Measurements from ENCODE around the gene MAGED2.

The MAGED2 gene

DNA sequence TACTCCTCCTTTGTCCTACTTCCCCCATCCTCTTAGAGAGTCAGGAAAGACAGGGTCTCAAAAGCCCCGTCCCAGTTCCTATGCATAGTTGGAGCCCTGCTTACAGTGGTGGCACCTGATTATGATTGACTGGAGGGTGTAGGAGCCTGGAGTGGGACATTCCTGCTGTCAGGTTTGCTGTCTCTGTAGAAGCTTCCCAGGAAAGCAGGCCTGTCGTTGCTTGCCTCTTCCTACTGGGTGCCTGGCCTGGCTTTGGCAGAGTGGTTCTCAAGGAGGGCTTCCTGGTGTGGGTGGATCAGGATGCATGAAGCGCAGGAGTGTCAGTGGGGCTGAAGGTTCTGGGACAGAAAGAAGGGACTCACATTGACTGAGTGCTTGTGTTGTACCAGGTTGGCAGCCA, 4.8 kb downstream of the MAGED2 start:
- no peak overlapping the region for H3K9ac ChIP-seq
- peaks cover 7 to 24% (median 17%) of the 10 kb centered on the region in 10 experiments; a peak in 19 of 20 replicates for H3K4me1 ChIP-seq
- peaks cover 22 to 61% (median 33%) of the 10 kb centered on the region in 11 experiments; a peak in 21 of 22 replicates for H3K36me3 ChIP-seq
- TF ChIP-seq Cebpa-rat (IDR thresholded peaks at IDR 0.05), result no peak
- no peak overlapping the region for H3K4me3 ChIP-seq
- peaks cover 57 to 87% (median 71%) of the 10 kb centered on the region in 11 experiments for H3K27me3 ChIP-seq
- no peaks in the 10 kb centered on the region for H3K9me3 ChIP-seq (replicated peaks in 1 of 11)
- H4K20me1 ChIP-seq, result peaks cover 0 to 26% (median 0%) of the 10 kb centered on the region in 11 experiments; a peak in 4 of 22 replicates
- H3K4me2 ChIP-seq, result no peak overlapping the region
- no peak overlapping the region for H3K27ac ChIP-seq

DNA sequence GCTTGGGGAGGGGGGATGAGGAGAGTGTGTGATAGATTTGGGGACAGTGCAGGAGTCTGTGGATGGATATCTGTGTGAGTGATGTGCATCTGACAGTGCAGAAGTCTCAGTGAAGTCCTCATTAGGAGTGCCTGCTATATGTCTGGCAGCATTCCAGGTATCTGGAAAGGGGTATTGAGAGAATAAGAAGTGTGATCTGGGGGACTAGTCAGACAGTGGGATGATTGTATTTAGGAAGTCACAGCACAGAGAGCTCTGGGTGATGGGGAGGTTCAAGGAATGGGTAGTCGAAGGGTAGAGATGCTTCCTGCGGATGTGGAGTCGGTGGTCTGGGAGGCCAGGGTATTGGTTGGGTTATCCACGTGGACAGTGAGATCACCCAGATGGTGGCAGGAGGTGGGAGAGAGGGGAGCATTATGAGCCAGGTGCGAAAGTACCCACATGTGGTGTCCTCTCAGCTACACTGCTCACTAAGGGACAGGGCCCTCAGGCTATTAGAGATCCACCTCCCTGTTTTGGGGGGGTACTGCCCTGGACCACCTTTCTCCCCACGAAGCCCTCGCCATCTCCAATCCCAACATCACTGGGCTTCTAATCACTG, 9.8 kb downstream of the MAGED2 start:
- Histone ChIP-seq H3K36me3 (peaks cover 22 to 42% (median 32%) of the 10 kb centered on the region in 11 experiments; a peak in 21 of 22 replicates), H4K20me1 (peaks cover 0 to 8% (median 0%) of the 10 kb centered on the region in 11 experiments; a peak in 3 of 22 replicates), H3K27me3 (peaks cover 29 to 83% (median 67%) of the 10 kb centered on the region in 11 experiments), H3K9me3 (replicated peaks in 1 of 11) (no peaks in the 10 kb centered on the region; a peak in 1 of 22 replicates), H3K4me1 (no peaks in the 10 kb centered on the region), H3K9ac (no peak overlapping the region), H3K4me3 (no peak overlapping the region), H3K27ac (no peak overlapping the region), H3K4me2 (no peak overlapping the region)
- TF ChIP-seq Cebpa-rat (IDR thresholded peaks at IDR 0.05), result no peak

DNA sequence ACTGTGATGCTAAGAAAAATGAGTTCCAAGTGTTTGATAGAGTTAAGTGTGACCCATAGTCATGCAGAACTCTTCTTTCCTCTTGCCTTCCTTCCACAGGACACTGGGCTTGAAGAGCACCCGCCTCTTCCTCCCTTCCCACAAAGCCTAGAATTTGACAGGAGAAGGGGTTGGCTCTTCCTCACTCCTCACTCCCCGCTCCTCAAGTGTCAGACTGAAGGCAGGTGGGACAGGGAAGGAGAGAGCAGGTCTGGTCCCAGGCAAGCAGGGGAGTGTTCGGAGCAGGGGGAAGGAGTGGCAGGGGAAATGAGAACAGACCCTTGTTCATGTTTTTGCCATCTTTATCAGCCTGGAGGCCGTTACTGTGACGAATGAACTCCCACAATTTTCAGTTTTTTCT, 10.7 kb downstream of the MAGED2 start:
- no peaks in the 10 kb centered on the region for H3K4me1 ChIP-seq
- H3K27me3 ChIP-seq, result peaks cover 20 to 76% (median 58%) of the 10 kb centered on the region in 11 experiments
- TF ChIP-seq Cebpa-rat (IDR thresholded peaks at IDR 0.05), result no peak
- no peak overlapping the region for H3K27ac ChIP-seq
- H3K36me3 ChIP-seq, result peaks cover 20 to 33% (median 24%) of the 10 kb centered on the region in 11 experiments; a peak in 21 of 22 replicates
- H3K4me2 ChIP-seq, result no peak overlapping the region
- no peak overlapping the region for H3K4me3 ChIP-seq
- H4K20me1 ChIP-seq, result peaks cover 0 to 6% (median 0%) of the 10 kb centered on the region in 11 experiments; a peak in 2 of 22 replicates
- no peak overlapping the region for H3K9ac ChIP-seq
- no peaks in the 10 kb centered on the region; a peak in 1 of 22 replicates for H3K9me3 ChIP-seq (replicated peaks in 1 of 11)

DNA sequence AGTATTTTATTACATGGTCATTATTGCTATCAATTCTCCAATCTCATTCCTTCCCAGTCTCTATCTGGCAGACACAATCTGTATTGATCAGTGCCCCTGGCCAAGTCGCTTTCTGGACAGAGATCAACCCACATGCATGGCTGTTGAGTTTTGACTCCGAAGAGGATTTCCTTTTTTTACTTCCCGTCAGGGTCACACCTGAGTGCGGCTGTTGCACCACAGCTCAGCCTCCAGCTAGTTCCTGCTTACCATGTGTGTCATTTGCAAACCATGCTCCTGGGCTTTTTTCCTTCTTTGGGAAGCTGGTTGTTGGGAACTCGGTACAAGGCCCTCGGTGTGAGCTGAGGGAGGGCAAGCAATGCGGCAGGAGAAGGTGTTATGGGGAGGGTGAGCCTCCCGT, 11.7 kb downstream of the MAGED2 start:
- H3K27me3 ChIP-seq, result peaks cover 13 to 66% (median 48%) of the 10 kb centered on the region in 11 experiments
- H3K4me1 ChIP-seq, result no peaks in the 10 kb centered on the region
- no peak overlapping the region for H3K27ac ChIP-seq
- no peak overlapping the region for H3K9ac ChIP-seq
- peaks cover 11 to 23% (median 16%) of the 10 kb centered on the region in 11 experiments; a peak in 20 of 22 replicates for H3K36me3 ChIP-seq
- TF ChIP-seq Cebpa-rat (IDR thresholded peaks at IDR 0.05), result no peak
- no peaks in the 10 kb centered on the region; a peak in 1 of 22 replicates for H3K9me3 ChIP-seq (replicated peaks in 1 of 11)
- H3K4me3 ChIP-seq, result no peak overlapping the region
- H4K20me1 ChIP-seq, result peaks cover 0 to 6% (median 0%) of the 10 kb centered on the region in 11 experiments; a peak in 1 of 22 replicates
- no peak overlapping the region for H3K4me2 ChIP-seq

DNA sequence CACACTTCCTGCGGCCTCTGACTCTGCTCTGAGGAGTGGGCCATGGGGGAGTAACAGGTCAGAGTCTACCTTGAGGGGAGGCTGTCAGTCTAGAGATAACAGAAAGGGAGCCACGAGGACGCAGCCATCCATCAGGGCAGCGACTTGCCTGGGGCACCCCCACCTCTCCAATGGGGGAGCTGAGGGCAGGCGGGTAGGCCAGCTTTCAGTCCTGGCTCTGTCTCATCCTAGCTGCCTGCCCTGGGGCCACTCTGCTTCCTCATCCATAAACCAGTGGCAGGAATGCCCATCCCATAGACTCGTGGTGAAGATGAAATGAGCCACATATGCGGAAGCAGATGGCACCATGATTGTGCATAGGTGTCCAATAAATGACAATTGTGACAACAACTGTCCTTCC, 13.2 kb downstream of the MAGED2 start:
- Histone ChIP-seq H3K9ac (no peak overlapping the region), H4K20me1 (no peaks in the 10 kb centered on the region), H3K36me3 (peaks cover 0 to 8% (median 2%) of the 10 kb centered on the region in 11 experiments; a peak in 10 of 22 replicates), H3K4me1 (no peaks in the 10 kb centered on the region), H3K27ac (no peak overlapping the region), H3K4me3 (no peak overlapping the region), H3K4me2 (no peak overlapping the region), H3K27me3 (peaks cover 3 to 64% (median 37%) of the 10 kb centered on the region in 11 experiments), H3K9me3 (replicated peaks in 1 of 11) (no peaks in the 10 kb centered on the region; a peak in 1 of 22 replicates)
- TF ChIP-seq Cebpa-rat (IDR thresholded peaks at IDR 0.05), result no peak

DNA sequence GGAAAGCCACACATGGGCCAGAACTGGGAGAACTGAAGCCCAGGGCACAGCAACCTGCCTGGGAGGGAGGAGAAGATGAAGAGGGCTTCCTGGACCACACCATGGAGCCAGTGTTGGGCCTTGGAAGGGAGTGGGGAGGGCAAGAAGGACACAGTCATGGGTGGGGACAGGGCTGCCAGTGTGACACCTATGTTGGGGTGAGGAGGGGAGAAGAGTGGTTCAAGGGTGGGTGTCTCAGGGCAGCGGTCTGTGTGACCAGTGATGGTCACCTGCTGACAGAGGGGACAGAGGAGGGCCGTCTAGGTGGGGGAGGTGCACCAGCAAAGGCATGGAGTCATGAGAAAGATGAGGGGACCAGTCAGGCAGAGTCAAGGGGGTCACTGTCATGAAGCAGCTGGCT, 13.8 kb downstream of the MAGED2 start:
- no peaks in the 10 kb centered on the region for H3K4me1 ChIP-seq
- H3K27me3 ChIP-seq, result peaks cover 2 to 64% (median 35%) of the 10 kb centered on the region in 11 experiments; a peak in 21 of 22 replicates
- H4K20me1 ChIP-seq, result no peaks in the 10 kb centered on the region
- H3K9ac ChIP-seq, result no peak overlapping the region
- no peak overlapping the region for H3K4me2 ChIP-seq
- no peak overlapping the region for H3K27ac ChIP-seq
- H3K4me3 ChIP-seq, result no peak overlapping the region
- TF ChIP-seq Cebpa-rat (IDR thresholded peaks at IDR 0.05), result no peak
- peaks cover 0 to 2% (median 0%) of the 10 kb centered on the region in 11 experiments; a peak in 2 of 22 replicates for H3K36me3 ChIP-seq
- H3K9me3 ChIP-seq (replicated peaks in 1 of 11), result no peaks in the 10 kb centered on the region; a peak in 1 of 22 replicates

DNA sequence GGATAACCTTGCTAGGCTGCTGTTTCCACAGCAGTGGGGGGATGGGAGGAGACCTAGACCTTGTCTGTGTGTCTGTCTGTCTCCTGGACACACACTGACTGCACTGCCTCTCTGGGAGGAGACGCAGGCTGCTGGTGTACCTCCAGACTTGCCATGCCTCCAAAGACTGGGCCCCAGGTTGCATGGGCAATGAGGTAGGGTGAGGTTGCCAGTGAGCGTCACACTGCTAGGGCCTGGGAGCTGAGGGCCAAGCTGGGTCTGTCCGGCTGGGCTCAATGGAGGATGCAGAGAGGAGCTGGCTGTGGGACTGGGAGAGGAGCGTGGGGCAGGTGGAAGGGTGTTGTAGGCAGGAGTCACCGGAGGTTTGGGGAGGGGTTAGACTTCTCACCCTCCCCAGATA, 16.6 kb downstream of the MAGED2 start:
- H3K9ac ChIP-seq, result no peak overlapping the region
- TF ChIP-seq Cebpa-rat (IDR thresholded peaks at IDR 0.05), result no peak
- no peaks in the 10 kb centered on the region for H4K20me1 ChIP-seq
- H3K4me3 ChIP-seq, result no peak overlapping the region
- H3K36me3 ChIP-seq, result no peaks in the 10 kb centered on the region
- H3K27ac ChIP-seq, result no peak overlapping the region
- no peaks in the 10 kb centered on the region for H3K4me1 ChIP-seq
- H3K27me3 ChIP-seq, result peaks cover 10 to 51% (median 26%) of the 10 kb centered on the region in 11 experiments; a peak in 19 of 22 replicates
- H3K9me3 ChIP-seq (replicated peaks in 1 of 11), result peaks cover 0 to 6% (median 0%) of the 10 kb centered on the region in 11 experiments; a peak in 4 of 22 replicates
- no peak overlapping the region for H3K4me2 ChIP-seq

DNA sequence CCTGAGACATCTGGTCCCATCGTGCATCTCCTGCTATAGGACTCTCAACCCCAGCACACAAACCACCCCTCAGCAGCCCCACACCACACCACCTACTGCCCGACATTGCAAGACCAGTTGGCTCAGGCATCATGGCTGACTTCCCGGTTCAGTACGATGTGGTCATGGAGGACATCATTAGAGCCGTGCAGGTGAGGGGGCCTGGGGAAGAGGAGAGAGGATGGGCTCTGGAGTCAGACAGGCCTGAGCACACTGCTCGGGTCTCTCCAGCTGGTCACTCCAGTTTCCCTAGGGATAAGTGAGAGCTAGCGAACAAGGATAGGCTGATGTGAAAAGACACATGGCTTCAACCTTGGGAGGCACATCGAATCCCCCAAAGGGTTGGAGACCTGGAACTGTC, 17.2 kb downstream of the MAGED2 start:
- Histone ChIP-seq H3K4me1 (no peaks in the 10 kb centered on the region), H3K27ac (no peak overlapping the region), H4K20me1 (no peaks in the 10 kb centered on the region), H3K4me3 (no peak overlapping the region), H3K36me3 (no peaks in the 10 kb centered on the region), H3K9me3 (replicated peaks in 1 of 11) (peaks cover 0 to 6% (median 0%) of the 10 kb centered on the region in 11 experiments; a peak in 4 of 22 replicates), H3K9ac (no peak overlapping the region), H3K27me3 (peaks cover 10 to 46% (median 23%) of the 10 kb centered on the region in 11 experiments; a peak in 17 of 22 replicates), H3K4me2 (no peak overlapping the region)
- no peak for TF ChIP-seq Cebpa-rat (IDR thresholded peaks at IDR 0.05)

DNA sequence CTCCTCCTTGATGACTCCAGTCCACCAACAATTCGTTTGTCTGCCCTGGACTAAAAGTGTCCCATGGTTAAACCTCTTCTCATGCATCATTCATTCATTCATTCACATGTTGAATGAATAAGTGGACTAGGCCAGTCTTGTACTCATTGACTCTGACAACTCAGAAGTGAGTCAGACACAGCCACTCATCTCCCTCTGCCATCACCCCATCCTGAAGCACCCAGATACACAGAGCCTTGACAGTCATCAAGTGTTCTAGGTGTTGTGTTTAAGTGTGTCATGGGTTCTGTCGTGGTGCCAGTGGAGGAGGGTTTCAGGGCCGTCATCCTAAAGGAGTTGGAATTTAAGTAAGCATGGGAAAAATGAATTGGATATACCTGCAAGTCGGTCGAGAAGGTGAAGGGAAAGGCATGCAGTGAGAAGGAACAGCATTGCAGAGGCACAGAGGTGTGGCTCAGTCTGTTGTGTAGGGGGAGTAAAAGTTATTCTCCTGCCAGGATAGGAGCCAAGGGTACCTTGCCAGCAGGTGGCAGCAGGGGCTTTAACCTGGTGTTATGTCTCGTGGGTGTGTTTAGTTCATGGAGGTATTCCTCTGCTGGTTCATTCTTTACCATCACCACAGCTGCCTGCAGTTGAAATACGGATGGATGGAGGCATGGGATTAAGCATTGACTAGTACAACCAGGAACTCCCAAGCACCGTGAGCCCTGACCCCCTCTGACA, 18.3 kb downstream of the MAGED2 start:
- Histone ChIP-seq H3K27me3 (peaks cover 11 to 48% (median 24%) of the 10 kb centered on the region in 11 experiments; a peak in 19 of 22 replicates), H3K9me3 (replicated peaks in 1 of 11) (peaks cover 0 to 6% (median 0%) of the 10 kb centered on the region in 11 experiments; a peak in 4 of 22 replicates), H3K4me3 (no peak overlapping the region), H4K20me1 (no peaks in the 10 kb centered on the region), H3K27ac (no peak overlapping the region), H3K9ac (no peak overlapping the region), H3K4me1 (no peaks in the 10 kb centered on the region), H3K4me2 (no peak overlapping the region), H3K36me3 (no peaks in the 10 kb centered on the region)
- no peak for TF ChIP-seq Cebpa-rat (IDR thresholded peaks at IDR 0.05)

All from BLaER1 treated with 17β-estradiol and CSF1 and Interleukin-3, amounts not matched to agents 10 nM and 100 nM (cell line).